Adipose tissue (tissue), 3 donors: ENCODE data around the gene SYPL2. TPM values are rescaled to one million over a fixed set of nuclear protein-coding genes. Genes with fewer than 3 reads are reported as not detected.

Experiments
- H3K27ac ChIP-seq: one replicate; pipeline ENCODE4 v1.5.1; 2013; ENCODE audit warnings: low read depth, low read length
- WGBS, 3 donors: extraction: QIAGEN DNeasy Blood & Tissue Kit; methylation state at CpG; one replicate each; pipeline ENCODE4 v1.1.7; 2013; 5-methylcytosine and 5-hydroxymethylcytosine counted together
- polyA plus RNA-seq, 3 donors: library from polyadenylated mRNA; stranded (reverse); fragments of 200-250 nt; gene quantifications; one replicate each; pipeline ENCODE4 v1.2.3, GENCODE V29; 2013
- donor health status: healthy with polysubstance abuse.
- donor health status: Bipolar disorder and iron deficiency.
- donor health status: healthy.

The SYPL2 gene
- polyA plus RNA-seq, 3 donors, result 1.2 to 2.5 (median 2.1) TPM

DNA sequence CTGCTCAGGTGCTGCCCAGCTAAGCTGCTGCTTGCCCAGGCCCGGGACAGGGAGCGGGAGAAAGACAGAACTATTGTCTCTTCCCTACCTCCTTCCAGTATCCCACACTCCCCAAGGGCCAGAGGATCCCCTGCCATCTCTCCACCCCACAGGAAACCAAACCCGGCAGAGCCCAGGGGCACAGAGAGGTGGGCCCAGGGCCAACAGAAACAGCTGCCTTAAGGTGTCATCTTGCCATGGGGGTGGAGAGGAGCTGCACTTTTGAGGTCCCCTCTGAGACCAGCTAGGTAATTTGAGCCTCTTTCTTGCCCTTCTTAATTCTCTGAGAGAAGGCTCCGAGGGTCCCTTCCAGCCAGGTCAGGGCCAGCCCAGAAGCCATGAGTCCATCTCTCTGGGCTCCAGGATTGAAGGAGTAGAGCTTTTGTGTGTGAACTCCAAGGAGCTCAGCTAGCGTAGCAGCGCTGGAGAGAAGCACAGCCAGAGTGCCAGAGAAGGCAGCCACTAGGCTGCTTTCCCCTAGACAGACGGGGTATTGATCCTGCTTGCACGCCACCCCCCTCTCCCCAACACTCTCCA, 63.6 kb downstream of the SYPL2 start:
- no peak overlapping the region for H3K27ac ChIP-seq
- 64 to 79% (median 73%) methylated on average over 8 of the region's 8 CpGs for WGBS, 3 donors

DNA sequence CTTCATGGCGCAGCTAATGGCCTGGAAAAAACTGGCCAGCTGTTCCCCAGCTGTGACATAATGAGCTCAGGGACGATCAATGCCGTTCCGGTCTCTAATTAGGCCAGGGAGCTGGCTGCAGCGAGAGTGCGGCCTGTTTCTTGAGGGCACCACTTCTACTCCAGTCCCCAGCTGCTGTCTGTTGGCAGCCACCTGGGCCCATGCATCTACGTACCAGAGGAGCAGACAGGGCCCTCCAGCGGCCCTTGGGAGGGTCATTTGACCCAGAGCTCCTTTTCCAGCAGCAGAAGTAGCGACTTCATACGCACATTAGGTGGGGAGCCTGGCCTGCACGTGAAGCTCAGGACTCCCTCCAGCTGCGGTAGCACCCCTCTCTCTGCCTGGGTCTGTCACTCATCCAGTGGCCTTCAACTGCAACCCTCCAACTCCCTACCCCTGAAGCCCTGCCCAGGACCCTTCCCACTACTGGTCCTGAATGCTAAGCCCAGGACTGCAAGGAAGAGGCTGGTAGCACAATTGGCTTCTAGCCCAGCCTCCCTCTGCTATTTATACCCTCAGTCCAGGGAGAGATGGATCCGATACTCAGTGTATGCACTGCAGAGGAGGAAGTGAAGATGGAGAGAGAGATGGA, 64.2 kb downstream of the SYPL2 start:
- H3K27ac ChIP-seq, result no peak overlapping the region
- WGBS, 3 donors, result 76 to 83% (median 77%) methylated on average over 13 of the region's 13 CpGs

DNA sequence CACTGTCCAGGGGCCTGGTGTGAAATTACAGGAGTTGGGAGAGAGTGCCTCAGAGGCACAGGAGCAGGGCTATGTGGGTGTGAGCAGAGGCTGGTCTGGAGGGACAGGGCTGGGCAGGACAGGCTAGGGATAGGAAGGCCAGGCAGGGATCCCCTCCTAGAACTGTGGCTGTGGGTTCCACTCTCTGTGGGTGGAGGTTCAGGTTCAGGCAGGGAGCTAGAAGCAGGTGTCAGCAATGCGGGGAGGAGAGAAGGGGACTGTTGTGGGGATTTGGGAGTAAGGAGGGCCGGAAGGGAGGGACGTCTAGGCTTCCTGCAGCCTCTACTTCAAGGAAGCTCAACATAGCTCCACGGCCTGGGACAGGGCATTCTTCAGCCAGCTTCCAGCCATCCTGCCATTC, 65.0 kb downstream of the SYPL2 start:
- no peak overlapping the region for H3K27ac ChIP-seq
- 79 to 82% (median 82%) methylated on average over 4 of the region's 4 CpGs for WGBS, 3 donors

Other genes starting within 250 kb of the SYPL2 start
- gene CELSR2, start 217.0 kb upstream of the SYPL2 start, polyA plus RNA-seq, result 1 to 10 TPM in 1 of 3 donors, under 1 TPM in 2; 0.67 to 2.3 (median 0.94) TPM
- gene PSRC1, start 183.4 kb upstream of the SYPL2 start, polyA plus RNA-seq, result 1 to 10 TPM in 2 of 3 donors, under 1 TPM in 1; 0.98 to 2.9 (median 1.1) TPM
- gene MYBPHL, start 159.5 kb upstream of the SYPL2 start, polyA plus RNA-seq, result under 1 TPM; 0.06 to 0.34 (median 0.19) TPM
- gene SORT1, start 68.6 kb upstream of the SYPL2 start, polyA plus RNA-seq, result 10 to 100 TPM; 13.2 to 47.9 (median 24.6) TPM
- gene PSMA5, start 40.1 kb upstream of the SYPL2 start, polyA plus RNA-seq, result 10 to 100 TPM; 28.5 to 47.2 (median 33.9) TPM
- gene ATXN7L2, start 17.4 kb downstream of the SYPL2 start, polyA plus RNA-seq, result 1 to 10 TPM; 2.6 to 4.0 (median 3.2) TPM
- gene CYB561D1, start 27.5 kb downstream of the SYPL2 start, polyA plus RNA-seq, result 1 to 10 TPM; 4.8 to 9.1 (median 5.0) TPM
- gene AMIGO1, start 43.2 kb downstream of the SYPL2 start, polyA plus RNA-seq, result 1 to 10 TPM; 2.1 to 3.8 (median 2.5) TPM
- gene GPR61, start 73.3 kb downstream of the SYPL2 start, polyA plus RNA-seq, result not detected
- gene GNAI3, start 82.1 kb downstream of the SYPL2 start, polyA plus RNA-seq, result 1 to 10 TPM; 2.5 to 4.8 (median 4.1) TPM
- gene GNAT2, start 153.1 kb downstream of the SYPL2 start, polyA plus RNA-seq, result under 1 TPM in 1 of 3 donors, not detected in 2; 0.07 TPM
- 10 to 100 TPM; 18.3 to 26.0 (median 19.5) TPM for gene AMPD2, start 153.3 kb downstream of the SYPL2 start, polyA plus RNA-seq
- gene GSTM4, start 189.6 kb downstream of the SYPL2 start, polyA plus RNA-seq, result 10 to 100 TPM; 14.5 to 33.8 (median 32.8) TPM
- gene GSTM2, start 201.5 kb downstream of the SYPL2 start, polyA plus RNA-seq, result 10 to 100 TPM; 21.4 to 93.2 (median 74.8) TPM
- gene GSTM1, start 221.3 kb downstream of the SYPL2 start, polyA plus RNA-seq, result 10 to 100 TPM in 2 of 3 donors, not detected in 1; 35.4 to 94.6 TPM
- gene GSTM5, start 245.7 kb downstream of the SYPL2 start, polyA plus RNA-seq, result 10 to 100 TPM in 1 of 3 donors, 1 to 10 TPM in 1, under 1 TPM in 1; 0.84 to 62.9 (median 5.8) TPM